GM18511 (cell line): Measurements from ENCODE around the gene PSMD11.

Experiments
- ATAC-seq: cut with Tn5 transposase; IDR thresholded peaks from one replicate; pipeline ENCODE4 v1.9.1; 2021; ENCODE audit warnings: mild to moderate bottlenecking, moderate library complexity; ENCODE audit not compliant: unreplicated experiment

The PSMD11 gene

DNA sequence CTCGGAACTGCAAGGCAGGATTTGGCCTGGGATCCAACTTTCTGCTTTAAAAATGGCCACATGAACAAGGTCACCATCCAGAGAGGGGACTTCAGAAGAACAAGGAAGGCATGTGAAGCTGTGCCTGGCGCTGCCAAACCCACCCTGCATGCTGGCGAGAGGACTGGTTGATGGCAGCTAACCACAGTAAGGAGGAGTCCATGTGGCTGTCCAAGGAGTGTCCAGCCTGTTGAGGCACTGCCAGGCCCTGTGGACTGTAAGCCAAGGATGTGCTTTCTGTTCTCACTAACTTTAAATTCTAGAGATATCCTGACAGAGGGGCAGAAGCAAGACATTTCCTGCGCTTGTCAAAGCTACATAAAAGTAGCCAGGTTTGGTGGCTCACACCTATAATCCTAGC lies 82.8 kb downstream of the PSMD11 start:
- no peak for ATAC-seq

DNA sequence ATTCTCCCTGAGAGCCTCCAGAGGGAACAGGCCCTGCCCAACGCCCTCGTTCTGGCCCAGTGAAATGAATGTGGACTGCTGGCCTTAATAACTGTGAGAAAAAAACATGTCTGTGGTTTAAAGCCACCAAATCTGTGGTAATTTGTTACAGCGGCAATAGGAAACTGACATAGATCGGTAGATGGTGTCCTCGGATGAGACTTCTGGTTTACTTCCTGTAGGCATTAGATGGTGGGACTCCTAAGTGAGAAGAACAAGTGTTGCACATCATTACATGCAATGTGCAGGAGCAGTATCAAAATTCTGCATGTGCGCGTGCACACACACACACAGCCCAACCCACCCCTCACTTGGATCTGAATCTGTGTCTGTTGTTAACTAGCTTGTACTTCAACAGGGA lies 84.5 kb downstream of the PSMD11 start:
- no peak for ATAC-seq

DNA sequence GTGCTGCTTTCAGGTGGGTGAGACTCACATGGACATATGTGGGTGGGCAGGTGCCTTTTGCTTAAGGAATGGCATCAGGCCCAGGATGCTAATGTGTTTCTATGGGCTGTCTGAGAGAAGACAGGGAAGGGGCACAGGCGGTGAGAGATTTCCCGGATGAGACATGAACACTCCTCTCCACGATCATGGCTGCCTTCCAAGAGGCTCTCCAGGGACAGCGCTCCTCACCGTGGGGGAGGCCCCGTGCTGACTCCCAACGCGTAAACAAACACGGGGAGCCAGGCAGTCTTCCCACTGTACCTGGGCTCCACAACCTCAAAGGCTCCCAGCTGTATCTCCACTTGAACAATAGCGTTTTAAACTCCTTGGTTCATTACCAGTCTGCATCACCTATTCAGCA lies 85.3 kb downstream of the PSMD11 start:
- ATAC-seq, result no peak
